UCSD-AML1 (cell line): ENCODE data around the gene TMEM175.

Source experiments
- DNase-seq: peaks from one replicate; lab custom pipeline; 2025; ENCODE audit not compliant: unreplicated experiment; lab: John Stamatoyannopoulos, UW

TMEM175 gene, protein sequence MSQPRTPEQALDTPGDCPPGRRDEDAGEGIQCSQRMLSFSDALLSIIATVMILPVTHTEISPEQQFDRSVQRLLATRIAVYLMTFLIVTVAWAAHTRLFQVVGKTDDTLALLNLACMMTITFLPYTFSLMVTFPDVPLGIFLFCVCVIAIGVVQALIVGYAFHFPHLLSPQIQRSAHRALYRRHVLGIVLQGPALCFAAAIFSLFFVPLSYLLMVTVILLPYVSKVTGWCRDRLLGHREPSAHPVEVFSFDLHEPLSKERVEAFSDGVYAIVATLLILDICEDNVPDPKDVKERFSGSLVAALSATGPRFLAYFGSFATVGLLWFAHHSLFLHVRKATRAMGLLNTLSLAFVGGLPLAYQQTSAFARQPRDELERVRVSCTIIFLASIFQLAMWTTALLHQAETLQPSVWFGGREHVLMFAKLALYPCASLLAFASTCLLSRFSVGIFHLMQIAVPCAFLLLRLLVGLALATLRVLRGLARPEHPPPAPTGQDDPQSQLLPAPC

DNA sequence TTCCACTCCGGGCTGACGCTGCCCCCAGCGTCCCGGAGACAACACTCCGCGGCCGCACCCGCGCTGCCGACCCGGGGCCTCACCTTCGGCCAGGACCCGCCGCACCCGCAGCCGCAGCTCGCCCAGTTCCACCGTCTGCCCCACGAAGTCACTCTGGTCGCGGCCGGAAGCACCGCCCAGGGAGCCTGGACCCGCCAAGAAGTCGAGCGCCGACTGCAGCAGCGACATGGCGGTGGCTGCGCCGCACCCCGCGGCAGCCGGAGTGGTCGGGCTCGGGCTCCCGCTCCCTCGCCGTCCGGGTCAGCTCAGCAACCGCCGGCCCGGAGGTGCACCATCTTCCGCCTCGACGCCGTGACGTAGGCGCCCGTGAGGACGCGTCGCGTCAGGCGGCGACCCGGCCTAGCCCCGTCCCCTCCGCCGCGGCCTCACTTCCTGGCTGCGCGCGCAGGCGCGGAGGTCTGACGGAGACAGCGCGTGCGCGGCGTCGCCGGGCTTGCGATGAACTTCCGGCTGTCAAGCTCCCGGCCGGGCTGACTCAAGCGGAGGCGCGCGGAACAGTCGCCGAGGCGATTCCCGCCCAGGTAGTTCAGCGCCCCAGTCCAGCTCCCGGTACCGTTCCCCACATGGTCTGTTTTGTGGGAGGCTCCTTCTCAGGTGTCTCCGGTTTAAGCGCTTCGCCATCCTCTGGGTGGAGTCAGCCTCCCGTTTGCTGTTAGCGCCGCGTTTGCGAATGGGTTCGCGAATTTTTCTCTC, at the start of gene TMEM175, which contains the start of gene GAK:
Gene TMEM175, plus strand, starts transcription at position 501 of the 753 bp plus-strand sequence. CDS start 15,280 bp downstream, outside the sequence.
Gene GAK, minus strand, starts transcription at position 357 of the 753 bp plus-strand sequence. Its CDS starts 129 bp downstream, at position 228.
- DNase-seq, result peak; percentile 98

DNA sequence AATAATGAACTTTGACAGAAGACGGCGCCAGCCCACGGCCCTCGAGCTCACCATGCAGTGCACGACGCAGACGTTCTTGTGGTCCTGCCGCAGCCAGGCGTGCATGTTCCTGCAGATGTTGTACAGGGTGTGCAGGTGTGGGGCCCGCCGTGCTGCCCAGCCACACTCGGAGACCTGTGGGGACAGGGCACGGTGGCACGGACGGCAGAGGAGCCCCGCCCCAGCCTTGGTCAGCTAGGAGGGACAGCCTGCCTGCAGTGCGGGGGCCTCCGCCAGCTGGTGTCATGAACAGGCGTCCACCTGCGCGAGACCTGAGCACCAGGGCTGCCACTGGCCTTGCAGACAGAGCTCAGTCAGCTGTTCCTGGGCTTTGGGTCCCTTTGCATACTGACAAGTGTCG, 49.6 kb upstream of the TMEM175 start:
- DNase-seq, result no peak

DNA sequence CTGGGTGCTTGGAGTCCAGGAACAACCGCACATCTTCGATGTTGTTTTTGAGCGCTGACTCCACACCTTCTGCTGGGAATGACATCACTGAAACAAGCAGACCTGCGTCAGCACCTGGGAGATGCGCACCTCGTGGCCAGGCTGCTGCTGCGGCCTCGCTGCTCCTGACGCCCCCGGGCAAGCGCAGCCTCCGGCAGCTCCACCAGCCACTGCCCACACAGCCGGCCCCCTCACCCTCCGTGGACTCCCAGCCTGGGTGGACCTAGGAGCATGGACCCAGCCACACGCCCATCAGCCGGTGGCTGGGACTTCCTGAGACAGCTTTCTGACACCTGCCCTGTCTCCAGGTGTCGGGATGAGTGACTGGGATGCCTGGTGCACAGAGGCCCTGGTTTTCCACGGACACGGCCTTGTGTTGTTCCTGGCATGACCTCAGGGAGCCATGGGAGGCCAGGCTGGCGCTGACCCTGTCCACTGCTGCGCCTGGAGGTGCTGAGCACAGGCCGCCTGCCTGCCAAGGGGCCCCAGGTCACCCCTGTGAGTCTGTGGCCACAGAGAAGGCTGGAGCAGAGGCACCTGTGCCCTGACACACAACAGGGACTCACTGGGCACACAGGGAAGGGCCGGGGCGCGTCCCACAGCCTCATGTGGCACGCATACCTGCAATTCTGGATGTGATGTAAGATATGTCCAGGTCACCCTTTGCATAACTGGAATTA, 48.7 kb upstream of the TMEM175 start:
- DNase-seq, result no peak

DNA sequence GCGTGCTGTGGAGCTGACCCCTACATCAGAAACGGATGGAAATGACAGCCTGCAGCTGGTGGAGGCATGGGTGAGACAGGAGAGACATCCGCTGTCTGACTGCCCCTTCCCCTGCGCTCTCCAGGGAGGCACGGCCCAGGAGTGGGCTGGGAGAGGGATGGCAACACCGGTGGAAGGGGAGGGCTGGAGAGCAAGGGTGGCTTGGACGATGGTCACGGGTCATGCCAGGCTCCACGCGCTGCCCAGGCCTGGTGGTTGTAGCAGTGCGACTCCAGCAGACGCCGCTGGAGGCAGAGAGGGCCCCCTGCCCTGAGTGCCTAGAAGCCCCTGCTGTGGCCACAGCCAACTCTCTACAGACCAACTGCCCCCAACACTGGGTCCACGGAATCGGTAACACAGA, 48.0 kb upstream of the TMEM175 start:
- no peak for DNase-seq

DNA sequence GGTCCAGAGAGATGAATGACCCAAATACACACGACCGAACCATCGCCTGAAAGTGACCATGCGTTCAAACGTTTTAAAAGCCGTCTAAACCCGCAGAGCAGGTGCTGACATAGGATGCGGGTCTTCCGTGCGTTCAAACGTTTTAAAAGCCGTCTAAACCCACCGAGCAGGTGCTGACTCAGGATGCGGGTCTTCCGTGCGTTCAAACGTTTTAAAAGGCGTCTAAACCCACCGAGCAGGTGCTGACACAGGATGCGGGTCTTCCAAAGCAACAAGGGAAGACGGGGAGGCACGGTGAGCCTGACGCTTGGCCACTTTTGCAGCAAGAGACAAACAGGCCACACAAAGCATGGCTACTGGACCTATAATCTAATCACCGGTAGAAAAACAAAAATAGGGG, 47.4 kb upstream of the TMEM175 start:
- no peak for DNase-seq

DNA sequence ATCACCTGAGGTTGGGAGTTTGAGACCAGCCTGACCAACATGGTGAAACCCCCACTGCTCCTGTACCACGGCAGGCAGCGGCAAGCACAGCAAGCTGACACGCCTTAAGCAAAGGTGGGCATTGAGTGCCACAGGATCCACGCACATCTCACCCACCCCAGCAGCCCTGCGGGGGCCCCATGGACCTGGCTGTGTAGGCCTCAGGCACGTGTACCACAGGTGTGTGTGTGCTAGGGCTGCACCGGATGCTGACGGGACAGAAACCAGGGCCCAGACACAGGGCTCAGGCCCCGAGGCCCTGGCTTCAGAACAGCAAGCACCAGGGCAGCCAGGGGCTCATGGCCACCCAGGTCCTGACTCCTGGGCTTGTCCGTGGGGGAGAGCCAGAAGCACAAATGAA, 46.9 kb upstream of the TMEM175 start:
- DNase-seq, result no peak

DNA sequence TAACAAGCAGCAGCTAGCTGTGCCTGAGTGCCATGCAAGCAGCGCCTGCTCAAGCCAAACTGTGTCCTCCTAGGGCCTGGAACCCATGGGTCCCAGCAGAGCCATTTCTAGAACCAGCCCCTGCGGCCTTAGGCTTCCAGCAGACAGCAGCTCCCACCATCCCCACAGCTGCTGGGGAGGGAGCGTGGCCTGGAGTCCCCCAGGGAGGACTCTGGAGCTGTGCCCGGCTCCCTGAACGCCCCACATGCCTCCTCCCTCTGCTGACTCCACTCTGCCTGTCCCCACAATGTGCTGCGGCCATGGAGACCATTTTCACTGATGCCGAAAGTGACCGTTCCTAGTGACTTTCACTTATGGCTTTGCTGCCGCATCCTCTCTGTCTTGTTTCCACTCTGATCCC, 46.0 kb upstream of the TMEM175 start:
- DNase-seq, result no peak

DNA sequence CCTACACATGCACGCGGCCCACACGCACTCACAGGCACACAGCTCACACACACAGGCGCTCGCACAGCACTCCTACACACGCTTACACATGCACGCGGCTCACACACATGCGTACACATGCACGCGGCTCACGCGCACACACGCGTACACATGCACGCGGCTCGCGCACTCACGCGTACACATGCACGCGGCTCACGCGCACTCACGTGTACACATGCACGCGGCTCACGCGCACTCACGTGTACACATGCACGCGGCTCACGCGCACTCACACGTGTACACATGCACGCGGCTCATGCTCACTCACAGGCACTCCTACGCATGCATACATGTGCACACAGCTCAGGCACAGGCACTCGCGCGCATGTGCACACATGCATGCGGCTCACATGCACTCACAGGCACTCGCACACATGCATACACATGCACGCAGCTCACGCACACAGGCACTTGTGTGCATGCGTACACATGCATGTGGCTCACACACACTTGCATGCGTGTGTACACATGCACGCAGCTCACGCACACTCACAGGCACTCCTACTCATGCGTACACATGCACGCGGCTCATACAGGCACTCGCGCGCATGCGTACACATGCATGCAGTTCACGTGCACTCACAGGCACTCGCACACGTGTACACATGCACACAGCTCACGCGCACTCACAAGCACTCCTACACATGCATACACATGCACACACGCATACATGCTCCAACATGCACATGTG, 45.1 kb upstream of the TMEM175 start:
- DNase-seq, result no peak

DNA sequence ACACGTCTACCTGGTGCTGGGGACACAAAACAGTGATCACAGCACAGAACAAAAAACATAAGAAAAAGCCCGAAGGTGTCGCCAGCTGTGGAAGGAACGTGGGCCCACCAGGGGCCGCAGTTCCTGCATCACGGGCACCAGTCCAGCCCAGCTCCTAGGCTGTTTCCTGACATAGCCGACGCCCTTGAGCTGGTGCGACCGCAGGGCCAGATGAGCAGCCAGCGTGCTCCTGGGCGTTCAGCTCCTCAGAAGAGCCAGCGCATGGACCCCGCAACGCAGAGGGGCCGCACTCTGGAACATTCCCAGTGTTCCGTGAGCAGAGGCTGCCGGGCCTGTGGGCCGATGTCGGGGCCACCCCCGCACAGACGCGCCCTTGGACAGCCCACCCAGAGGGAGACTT, 44.2 kb upstream of the TMEM175 start:
- DNase-seq, result no peak

DNA sequence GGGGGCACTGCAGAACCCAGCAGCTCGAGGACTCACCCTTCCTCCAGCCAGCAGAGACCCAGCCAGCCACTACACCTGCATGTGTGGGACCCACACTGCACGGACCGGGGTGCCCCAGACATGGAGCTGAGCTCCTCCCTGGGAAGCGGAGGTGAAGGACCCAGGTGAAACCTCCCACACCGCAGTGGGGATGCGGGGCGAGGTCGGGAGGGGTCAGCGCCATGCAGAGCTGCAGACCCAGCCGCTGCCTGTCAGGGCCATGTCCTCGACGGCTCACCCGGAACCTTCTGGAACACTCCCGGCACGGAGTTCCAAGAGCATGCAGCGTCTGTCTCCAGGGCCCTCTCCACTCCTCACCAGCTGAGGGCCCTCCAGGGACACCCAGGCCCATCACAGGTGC, 42.7 kb upstream of the TMEM175 start:
- DNase-seq, result no peak

DNA sequence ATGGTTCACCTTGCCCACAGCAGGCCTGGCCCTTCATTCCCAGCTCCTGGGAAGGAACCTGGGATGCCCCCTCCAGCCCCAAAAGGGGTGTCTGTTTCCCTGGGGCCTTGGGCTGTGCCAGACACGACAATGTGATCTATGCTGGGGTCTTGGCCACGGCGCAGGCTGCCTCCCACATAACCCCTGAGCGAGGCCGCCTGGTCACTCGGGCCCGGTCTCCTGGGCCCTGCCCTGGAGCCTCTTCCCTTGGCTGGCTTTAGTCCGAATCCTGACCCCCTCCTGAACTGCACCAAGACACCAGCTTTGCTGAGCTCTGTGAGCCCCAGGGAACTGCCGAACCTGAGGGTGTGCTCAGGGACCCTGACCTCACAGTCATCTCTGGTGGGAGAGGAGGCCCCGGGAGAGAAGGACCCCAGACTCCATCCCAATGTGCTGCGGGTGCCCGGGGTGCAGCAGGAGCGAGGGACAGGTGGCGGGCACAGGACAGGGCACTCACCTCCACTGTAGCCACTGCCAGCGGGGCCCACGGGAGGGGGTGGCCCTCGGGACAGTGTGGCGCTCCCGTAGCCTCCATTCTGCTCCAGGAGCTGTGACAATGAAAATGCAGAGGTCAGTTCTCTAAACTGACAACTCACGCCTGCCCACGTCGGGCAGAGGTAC, 42.1 kb upstream of the TMEM175 start:
- no peak for DNase-seq

DNA sequence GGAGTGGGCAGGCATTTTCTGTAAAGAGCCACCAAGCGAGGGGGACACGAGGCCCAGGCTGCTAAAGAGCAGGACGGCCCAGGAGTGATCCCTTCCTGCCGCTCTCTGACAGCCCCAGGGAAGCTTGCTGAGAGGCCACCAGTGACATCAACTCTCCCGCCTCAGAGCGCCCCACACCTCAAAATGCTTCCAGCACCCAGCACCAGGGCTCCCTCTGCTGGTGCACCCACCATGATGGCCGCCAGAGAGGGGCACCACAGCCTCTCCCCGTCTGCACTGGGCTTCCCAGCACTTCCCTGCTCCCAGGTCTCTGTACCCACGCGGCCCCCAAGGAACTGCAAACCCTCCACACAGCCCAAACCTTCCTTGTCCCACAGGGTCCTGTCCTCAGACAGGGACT, 40.5 kb upstream of the TMEM175 start:
- DNase-seq, result peak; percentile 17

DNA sequence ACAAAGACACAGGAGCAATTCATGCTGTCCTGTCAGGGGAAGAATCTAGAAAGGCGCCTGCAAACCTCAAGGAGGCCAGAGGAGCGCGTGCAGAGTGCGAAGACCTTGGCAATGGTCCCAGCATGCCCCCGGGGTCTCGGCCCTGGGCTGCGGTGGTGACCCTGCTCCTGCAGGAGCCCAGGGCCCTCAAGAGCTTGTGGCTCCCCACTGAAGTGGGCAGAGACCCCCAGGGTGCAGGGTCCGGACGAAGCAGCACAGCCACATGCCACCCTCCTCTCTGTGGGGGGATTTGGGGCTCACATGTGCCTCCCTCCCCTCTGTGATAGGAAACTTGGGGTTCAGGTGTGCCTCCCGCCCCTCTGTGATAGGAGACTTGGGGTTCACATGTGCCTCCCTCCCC, 39.5 kb upstream of the TMEM175 start:
- DNase-seq, result no peak

DNA sequence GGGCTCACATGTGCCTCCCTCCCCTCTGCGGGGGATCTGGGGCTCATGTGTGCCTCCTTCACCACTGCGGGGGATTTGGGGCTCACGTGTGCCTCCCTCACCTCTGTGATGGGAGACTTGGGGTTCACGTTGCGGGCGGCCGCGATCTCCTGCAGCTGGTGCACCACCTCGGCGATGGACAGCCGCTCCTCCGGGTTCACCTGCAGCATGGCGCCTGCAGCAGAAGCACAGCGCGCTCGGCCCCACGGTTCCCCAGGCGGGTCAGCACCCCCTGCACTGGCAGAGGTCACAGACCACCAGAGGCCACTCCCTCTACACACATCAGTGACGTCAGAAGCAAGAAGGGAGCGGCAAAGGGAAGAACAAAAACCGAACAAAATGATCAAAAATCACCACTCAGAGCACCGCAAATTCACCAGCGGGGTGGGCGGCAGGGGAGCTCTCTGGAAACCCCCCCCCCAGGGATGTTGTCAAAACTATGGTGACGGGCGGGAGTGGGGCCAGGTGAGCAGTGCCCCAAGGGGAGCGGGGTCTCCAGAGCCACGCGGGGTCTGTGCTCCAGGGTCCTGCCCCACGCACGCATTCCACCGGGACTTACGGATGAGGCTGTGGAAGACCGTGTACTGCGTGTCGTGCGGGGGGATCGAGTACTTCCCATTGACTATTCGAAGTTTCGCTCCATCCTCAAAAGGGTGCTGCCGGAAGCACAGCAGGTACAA, 38.8 kb upstream of the TMEM175 start:
- DNase-seq, result no peak

DNA sequence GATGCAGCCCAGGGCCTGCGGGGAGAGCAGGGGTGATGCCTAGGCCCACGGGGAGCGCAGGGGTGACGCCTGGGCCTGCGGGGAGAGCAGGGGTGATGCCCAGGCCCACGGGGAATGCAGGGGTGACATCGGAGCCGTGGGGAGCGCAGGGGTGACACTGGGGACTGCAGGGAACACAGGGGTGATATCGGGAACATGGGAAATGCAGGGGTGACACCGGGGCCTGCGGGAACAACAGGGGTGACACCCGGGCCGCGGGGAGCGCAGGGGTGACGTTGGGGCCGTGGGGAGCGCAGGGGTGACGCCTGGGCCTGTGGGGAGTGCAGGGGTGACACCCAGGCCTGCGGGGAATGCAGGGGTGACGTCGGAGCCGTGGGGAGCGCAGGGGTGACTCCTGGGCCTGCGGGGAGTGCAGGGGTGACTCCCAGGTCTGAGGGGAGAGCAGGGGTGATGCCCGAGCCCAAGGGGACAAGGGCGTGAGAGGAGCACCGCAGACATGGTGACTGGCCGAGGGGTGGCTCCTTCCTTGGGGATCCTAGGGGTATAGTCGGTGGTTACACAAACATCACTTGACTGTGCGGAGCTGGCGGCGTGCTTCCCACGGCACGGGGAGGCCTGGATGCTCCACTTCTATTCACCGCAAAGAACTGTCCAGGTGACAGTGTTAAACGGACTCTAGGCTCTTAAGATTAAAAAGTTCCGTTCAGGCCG, 38.1 kb upstream of the TMEM175 start:
- DNase-seq, result no peak

DNA sequence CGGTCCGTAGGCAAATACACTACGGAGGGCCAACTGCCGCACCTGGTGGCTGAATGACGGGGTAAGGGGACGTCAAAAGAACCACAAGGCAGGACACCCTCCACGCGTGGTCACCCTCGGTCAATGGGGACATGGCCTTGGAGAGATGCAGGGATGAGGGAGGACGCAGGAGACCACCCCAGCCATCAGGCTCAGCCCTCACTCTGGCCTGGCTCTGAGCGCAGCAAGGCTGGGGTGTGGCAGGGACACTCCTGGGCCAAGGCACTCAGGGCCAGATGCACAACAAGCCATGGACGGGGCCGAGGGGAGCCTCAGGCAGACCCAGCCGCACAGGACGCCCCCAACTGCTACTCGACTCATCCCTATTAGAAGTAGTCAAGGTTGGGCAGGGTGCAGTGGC, 36.7 kb upstream of the TMEM175 start:
- DNase-seq, result no peak

DNA sequence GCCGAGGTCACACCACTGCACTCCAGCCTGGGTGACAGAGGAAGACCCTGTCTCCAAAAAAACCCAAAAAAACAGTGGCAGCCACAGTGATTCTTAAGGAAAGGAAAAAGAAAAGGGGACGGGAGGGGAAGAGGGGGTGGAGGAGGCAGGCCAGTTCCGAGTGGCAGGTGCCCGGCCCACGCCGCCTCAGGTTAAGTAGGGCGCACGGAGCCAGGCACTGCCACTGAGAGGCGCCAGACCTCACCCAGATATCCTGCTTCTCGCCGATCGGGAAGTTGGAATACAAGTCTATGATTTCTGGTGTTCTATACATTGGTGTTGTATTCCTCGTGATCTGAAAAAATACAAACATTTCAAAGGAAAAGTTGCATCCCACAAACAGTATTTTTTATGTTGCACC, 36.0 kb upstream of the TMEM175 start:
- no peak for DNase-seq

DNA sequence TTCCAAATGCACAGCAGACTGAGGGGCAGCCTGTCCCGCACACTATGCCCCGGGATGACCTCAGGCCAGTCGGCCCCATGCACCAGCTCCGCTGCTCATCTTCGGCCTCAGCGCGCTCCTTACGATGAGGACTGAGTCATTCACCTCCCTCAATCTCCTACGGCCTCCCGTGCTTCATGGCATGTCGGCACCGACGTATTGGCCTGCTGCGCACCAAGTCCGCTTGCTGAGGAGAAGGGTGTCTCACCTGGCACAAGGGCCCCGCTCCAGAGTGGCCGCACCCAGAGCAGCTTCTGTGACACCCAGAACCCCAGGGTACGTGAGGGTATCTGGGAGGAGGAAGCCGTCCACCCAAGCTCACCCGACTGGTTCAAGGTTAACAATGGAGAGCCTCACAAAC, 35.6 kb upstream of the TMEM175 start:
- DNase-seq, result no peak

DNA sequence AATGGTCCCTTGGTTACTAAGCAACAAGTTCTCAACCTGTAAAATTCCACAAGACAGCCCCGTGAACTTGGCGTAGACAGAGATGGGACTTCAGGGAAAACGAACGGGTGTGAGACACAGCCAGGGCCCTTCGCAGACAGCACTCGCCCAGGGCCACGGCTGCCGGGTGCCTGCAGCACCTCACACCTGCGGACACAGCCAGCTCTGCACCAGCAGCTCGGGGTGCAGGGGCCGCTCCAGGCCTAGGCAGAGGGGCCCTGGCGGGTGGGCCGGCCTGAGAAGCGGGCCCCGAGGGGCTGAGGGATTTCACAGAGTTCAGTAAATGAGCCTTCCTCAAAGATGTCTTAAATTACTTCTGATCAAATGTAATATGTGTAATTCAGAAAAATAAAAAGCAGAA, 34.1 kb upstream of the TMEM175 start:
- DNase-seq, result no peak
